ENCODE measurements around the gene AP1G1.

AP1G1 gene

DNA sequence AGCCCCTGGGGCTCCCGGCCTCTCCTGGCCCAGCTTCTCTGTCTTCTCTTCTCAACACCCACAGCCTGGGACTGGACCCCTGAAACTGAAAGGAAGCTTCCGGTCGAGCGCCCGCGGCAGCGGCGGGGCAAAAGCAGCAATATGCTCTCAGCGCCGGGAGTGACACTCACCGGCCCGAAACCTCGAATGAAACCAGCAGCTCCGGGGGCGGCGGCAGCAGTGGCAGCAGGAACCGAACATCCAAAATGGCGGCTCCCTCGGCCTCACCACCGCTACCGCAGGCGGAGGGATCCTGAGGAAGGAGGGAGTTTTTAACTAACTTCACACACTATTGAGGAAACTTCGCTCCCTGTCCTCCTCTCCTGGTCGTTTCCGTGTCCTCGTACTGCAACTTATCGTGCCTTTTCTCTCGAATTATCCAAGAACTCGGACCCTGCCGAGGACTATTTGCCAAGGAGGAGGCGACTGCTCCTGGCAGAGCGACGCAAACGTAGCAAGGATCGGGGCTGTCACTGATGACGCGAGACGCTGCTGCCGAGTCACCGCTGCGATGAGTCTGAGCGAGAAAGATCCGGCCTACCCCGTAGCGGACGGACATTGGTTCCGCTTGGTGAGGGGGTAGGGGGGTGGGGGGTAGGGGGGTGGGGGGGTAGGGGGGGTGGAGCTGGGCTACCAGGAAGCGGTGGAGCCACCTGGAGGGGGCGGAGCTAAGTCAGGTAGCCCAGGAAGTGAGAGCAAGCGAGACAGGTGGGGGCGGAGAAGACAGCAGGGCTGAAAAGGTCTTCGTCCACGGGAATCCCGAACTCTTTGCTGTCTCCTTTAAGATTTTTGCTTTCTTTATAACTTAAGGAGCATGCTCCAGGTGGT, at the start of gene AP1G1:
TSS of gene AP1G1 (minus strand) at position 242 of the 867 bp plus-strand sequence. CDS start 19,355 bp downstream, outside the sequence.
- Histone ChIP-seq H3K36me3 (ENCODE audit: control insufficient read depth in 1 of 2, insufficient read depth in 2 of 2, low read length in 2 of 2) (peaks cover 0 to 3% of the 10 kb centered on the region in 2 donors), H3K27me3 (ENCODE audit: control insufficient read depth in 1 of 2, insufficient read depth in 2 of 2, low read length in 2 of 2) (no peaks in the 10 kb centered on the region), H3K4me1 (ENCODE audit: control insufficient read depth in 1 of 2, insufficient read depth in 2 of 2, low read length in 2 of 2) (peaks cover 10 to 15% of the 10 kb centered on the region in 2 donors), H3K9me3 (ENCODE audit: control insufficient read depth in 1 of 2, low read length in 2 of 2) (no peaks in the 10 kb centered on the region), H3K27ac (ENCODE audit: low read depth, low read length) (peak within 1 kb of the TSS; percentile 100), H3K9ac (ENCODE audit: low read depth in 1 of 2, low read length in 2 of 2) (peak within 1 kb of the TSS; percentile 87 to 99), H3K4me3 (ENCODE audit: low read depth in 1 of 2, low read length in 2 of 2) (peak within 1 kb of the TSS; percentile 89 to 95)

- no peak overlapping the region for H3K27ac ChIP-seq (ENCODE audit: low read depth, low read length)
- peaks cover 12 to 30% of the 10 kb centered on the region in 2 donors for H3K36me3 ChIP-seq (ENCODE audit: control insufficient read depth in 1 of 2, insufficient read depth in 2 of 2, low read length in 2 of 2)
- no peaks in the 10 kb centered on the region for H3K27me3 ChIP-seq (ENCODE audit: control insufficient read depth in 1 of 2, insufficient read depth in 2 of 2, low read length in 2 of 2)
- H3K9ac ChIP-seq (ENCODE audit: low read depth in 1 of 2, low read length in 2 of 2) = no peak overlapping the region
- peaks cover 8 to 14% of the 10 kb centered on the region in 2 donors for H3K4me1 ChIP-seq (ENCODE audit: control insufficient read depth in 1 of 2, insufficient read depth in 2 of 2, low read length in 2 of 2)
- no peaks in the 10 kb centered on the region for H3K9me3 ChIP-seq (ENCODE audit: control insufficient read depth in 1 of 2, low read length in 2 of 2)
- no peak overlapping the region for H3K4me3 ChIP-seq (ENCODE audit: low read depth in 1 of 2, low read length in 2 of 2)
Measured at GRCh38 chr16:71855937-71856662, 47.5 kb upstream of the AP1G1 start.

DNA sequence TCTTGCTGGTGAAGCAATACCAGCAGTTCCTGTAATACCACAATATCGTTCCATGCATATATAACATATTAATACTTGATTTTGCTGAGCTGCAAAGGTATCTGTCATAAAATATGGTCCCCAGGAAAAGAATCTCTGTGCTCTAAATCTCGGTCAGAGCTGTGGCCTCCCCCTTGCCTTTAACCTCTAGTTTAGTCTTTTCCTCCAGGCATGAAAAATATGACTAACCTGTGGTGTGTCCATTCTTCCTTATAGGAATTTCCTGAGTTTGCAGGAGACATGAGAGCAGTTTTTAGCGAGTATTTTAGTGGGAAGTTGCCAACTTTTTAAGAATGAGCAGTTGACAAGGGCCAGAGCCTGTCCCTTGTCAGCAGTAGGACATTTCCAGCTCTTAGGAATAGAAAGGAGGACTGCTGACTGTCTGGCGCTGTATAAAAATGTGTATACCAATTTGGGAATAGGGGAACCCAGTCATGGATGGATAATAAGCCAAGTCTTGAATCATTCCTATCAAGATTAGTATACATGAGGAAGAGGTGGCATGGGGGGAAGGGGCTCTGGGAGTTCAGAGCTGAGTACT, 45.8 kb upstream of the AP1G1 start:
- no peak overlapping the region for H3K4me3 ChIP-seq (ENCODE audit: low read depth in 1 of 2, low read length in 2 of 2)
- H3K36me3 ChIP-seq (ENCODE audit: control insufficient read depth in 1 of 2, insufficient read depth in 2 of 2, low read length in 2 of 2) = peaks cover 18 to 35% of the 10 kb centered on the region in 2 donors
- H3K27ac ChIP-seq (ENCODE audit: low read depth, low read length) = no peak overlapping the region
- H3K9ac ChIP-seq (ENCODE audit: low read depth in 1 of 2, low read length in 2 of 2) = no peak overlapping the region
- no peaks in the 10 kb centered on the region for H3K27me3 ChIP-seq (ENCODE audit: control insufficient read depth in 1 of 2, insufficient read depth in 2 of 2, low read length in 2 of 2)
- H3K4me1 ChIP-seq (ENCODE audit: control insufficient read depth in 1 of 2, insufficient read depth in 2 of 2, low read length in 2 of 2) = peaks cover 8 to 14% of the 10 kb centered on the region in 2 donors
- H3K9me3 ChIP-seq (ENCODE audit: control insufficient read depth in 1 of 2, low read length in 2 of 2) = no peaks in the 10 kb centered on the region

- H3K4me3 ChIP-seq (ENCODE audit: low read depth in 1 of 2, low read length in 2 of 2) = no peak overlapping the region
- peaks cover 14 to 44% of the 10 kb centered on the region in 2 donors for H3K36me3 ChIP-seq (ENCODE audit: control insufficient read depth in 1 of 2, insufficient read depth in 2 of 2, low read length in 2 of 2)
- no peaks in the 10 kb centered on the region for H3K27me3 ChIP-seq (ENCODE audit: control insufficient read depth in 1 of 2, insufficient read depth in 2 of 2, low read length in 2 of 2)
- peaks cover 7 to 8% of the 10 kb centered on the region in 2 donors for H3K4me1 ChIP-seq (ENCODE audit: control insufficient read depth in 1 of 2, insufficient read depth in 2 of 2, low read length in 2 of 2)
- H3K27ac ChIP-seq (ENCODE audit: low read depth, low read length) = no peak overlapping the region
- no peak overlapping the region for H3K9ac ChIP-seq (ENCODE audit: low read depth in 1 of 2, low read length in 2 of 2)
- no peaks in the 10 kb centered on the region for H3K9me3 ChIP-seq (ENCODE audit: control insufficient read depth in 1 of 2, low read length in 2 of 2)
Measured at GRCh38 chr16:71853413-71853812, 44.8 kb upstream of the AP1G1 start.

DNA sequence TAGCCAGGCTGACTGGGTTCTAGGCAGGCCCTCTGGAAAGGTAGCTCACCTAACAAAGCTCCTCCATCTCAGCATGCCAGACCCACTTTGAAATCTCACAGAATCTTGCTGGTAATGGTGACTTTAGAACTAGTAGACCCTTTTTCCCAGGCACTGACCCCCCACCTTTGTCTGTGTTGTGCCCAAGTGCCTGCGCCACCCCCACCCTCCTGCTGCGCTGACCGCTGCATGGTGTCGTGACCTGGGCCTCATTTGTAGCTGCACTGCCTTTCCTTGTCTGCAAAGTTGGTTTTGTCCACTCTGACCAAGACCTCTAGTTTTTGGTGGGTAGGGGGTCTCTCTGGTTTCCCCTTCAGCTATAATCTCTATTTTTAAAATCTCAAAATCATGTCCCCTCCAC, 43.9 kb upstream of the AP1G1 start:
- Histone ChIP-seq H3K4me1 (ENCODE audit: control insufficient read depth in 1 of 2, insufficient read depth in 2 of 2, low read length in 2 of 2) (peaks cover 7 to 8% of the 10 kb centered on the region in 2 donors), H3K36me3 (ENCODE audit: control insufficient read depth in 1 of 2, insufficient read depth in 2 of 2, low read length in 2 of 2) (peaks cover 14 to 44% of the 10 kb centered on the region in 2 donors), H3K27ac (ENCODE audit: low read depth, low read length) (no peak overlapping the region), H3K4me3 (ENCODE audit: low read depth in 1 of 2, low read length in 2 of 2) (no peak overlapping the region), H3K27me3 (ENCODE audit: control insufficient read depth in 1 of 2, insufficient read depth in 2 of 2, low read length in 2 of 2) (no peaks in the 10 kb centered on the region), H3K9ac (ENCODE audit: low read depth in 1 of 2, low read length in 2 of 2) (no peak overlapping the region), H3K9me3 (ENCODE audit: control insufficient read depth in 1 of 2, low read length in 2 of 2) (no peaks in the 10 kb centered on the region)

GRCh38 chr16:71852158-71852557, 43.5 kb upstream of the AP1G1 start:
- Histone ChIP-seq H3K4me1 (ENCODE audit: control insufficient read depth in 1 of 2, insufficient read depth in 2 of 2, low read length in 2 of 2) (peaks cover 9% of the 10 kb centered on the region in 2 donors), H3K36me3 (ENCODE audit: control insufficient read depth in 1 of 2, insufficient read depth in 2 of 2, low read length in 2 of 2) (peaks cover 14 to 44% of the 10 kb centered on the region in 2 donors), H3K27ac (ENCODE audit: low read depth, low read length) (no peak overlapping the region), H3K9me3 (ENCODE audit: control insufficient read depth in 1 of 2, low read length in 2 of 2) (no peaks in the 10 kb centered on the region), H3K9ac (ENCODE audit: low read depth in 1 of 2, low read length in 2 of 2) (no peak overlapping the region), H3K27me3 (ENCODE audit: control insufficient read depth in 1 of 2, insufficient read depth in 2 of 2, low read length in 2 of 2) (no peaks in the 10 kb centered on the region), H3K4me3 (ENCODE audit: low read depth in 1 of 2, low read length in 2 of 2) (no peak overlapping the region)

DNA sequence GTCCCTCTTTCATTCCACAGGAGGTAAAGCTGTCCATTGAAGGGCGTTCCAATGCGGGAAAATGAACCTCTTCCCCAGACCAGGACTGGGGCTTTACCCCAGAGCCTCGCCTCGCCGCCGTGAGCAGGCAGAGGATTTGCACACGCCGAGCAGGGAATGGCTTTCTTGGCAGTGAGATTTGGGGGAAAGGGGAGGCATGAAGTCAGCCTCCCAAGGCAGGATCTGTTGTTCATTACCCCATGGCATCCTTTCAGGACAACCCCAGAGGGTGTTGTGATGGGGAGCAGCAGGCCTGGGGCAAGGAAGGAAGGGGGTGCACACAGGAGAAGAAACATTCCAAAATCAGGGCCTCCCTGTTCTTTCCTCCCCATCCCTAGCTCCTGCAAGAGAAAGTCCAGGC, 43.1 kb upstream of the AP1G1 start:
- H3K27me3 ChIP-seq (ENCODE audit: control insufficient read depth in 1 of 2, insufficient read depth in 2 of 2, low read length in 2 of 2) = no peaks in the 10 kb centered on the region
- peaks cover 14 to 44% of the 10 kb centered on the region in 2 donors for H3K36me3 ChIP-seq (ENCODE audit: control insufficient read depth in 1 of 2, insufficient read depth in 2 of 2, low read length in 2 of 2)
- H3K4me1 ChIP-seq (ENCODE audit: control insufficient read depth in 1 of 2, insufficient read depth in 2 of 2, low read length in 2 of 2) = peaks cover 13% of the 10 kb centered on the region in 2 donors
- H3K9ac ChIP-seq (ENCODE audit: low read depth in 1 of 2, low read length in 2 of 2) = no peak overlapping the region
- H3K4me3 ChIP-seq (ENCODE audit: low read depth in 1 of 2, low read length in 2 of 2) = no peak overlapping the region
- no peaks in the 10 kb centered on the region for H3K9me3 ChIP-seq (ENCODE audit: control insufficient read depth in 1 of 2, low read length in 2 of 2)
- H3K27ac ChIP-seq (ENCODE audit: low read depth, low read length) = no peak overlapping the region

DNA sequence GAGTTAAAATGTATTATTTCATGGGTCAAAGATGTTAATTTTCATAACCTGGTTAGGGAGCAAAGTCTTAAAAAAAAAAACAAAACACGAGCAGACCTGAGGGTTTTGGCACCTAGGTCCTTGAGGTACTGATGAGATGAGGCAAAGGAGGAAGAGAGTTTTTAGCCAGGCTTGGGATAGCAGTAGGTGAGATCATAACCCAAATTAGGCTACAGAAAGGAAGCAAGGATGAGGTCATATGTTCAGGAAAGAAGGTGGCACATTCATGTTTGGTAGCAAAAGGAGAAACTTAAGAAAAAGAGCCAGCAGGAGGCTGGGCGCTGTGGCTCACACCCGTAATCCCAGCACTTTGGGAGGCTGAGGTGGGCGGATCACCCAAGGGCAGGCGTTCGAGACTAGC, 40.0 kb upstream of the AP1G1 start:
- Histone ChIP-seq H3K27me3 (ENCODE audit: control insufficient read depth in 1 of 2, insufficient read depth in 2 of 2, low read length in 2 of 2) (no peaks in the 10 kb centered on the region), H3K9ac (ENCODE audit: low read depth in 1 of 2, low read length in 2 of 2) (no peak overlapping the region), H3K36me3 (ENCODE audit: control insufficient read depth in 1 of 2, insufficient read depth in 2 of 2, low read length in 2 of 2) (peaks cover 14 to 36% of the 10 kb centered on the region in 2 donors), H3K27ac (ENCODE audit: low read depth, low read length) (no peak overlapping the region), H3K4me1 (ENCODE audit: control insufficient read depth in 1 of 2, insufficient read depth in 2 of 2, low read length in 2 of 2) (peaks cover 14 to 18% of the 10 kb centered on the region in 2 donors), H3K9me3 (ENCODE audit: control insufficient read depth in 1 of 2, low read length in 2 of 2) (no peaks in the 10 kb centered on the region), H3K4me3 (ENCODE audit: low read depth in 1 of 2, low read length in 2 of 2) (no peak overlapping the region)

GRCh38 chr16:71847096-71847495, 38.5 kb upstream of the AP1G1 start:
- H3K4me1 ChIP-seq (ENCODE audit: control insufficient read depth in 1 of 2, insufficient read depth in 2 of 2, low read length in 2 of 2) = peaks cover 7 to 11% of the 10 kb centered on the region in 2 donors
- H3K9ac ChIP-seq (ENCODE audit: low read depth in 1 of 2, low read length in 2 of 2) = peak overlapping the region; percentile 85 to 88
- no peak overlapping the region for H3K27ac ChIP-seq (ENCODE audit: low read depth, low read length)
- H3K4me3 ChIP-seq (ENCODE audit: low read depth in 1 of 2, low read length in 2 of 2) = peak overlapping the region; percentile 97 to 98
- peaks cover 14 to 34% of the 10 kb centered on the region in 2 donors for H3K36me3 ChIP-seq (ENCODE audit: control insufficient read depth in 1 of 2, insufficient read depth in 2 of 2, low read length in 2 of 2)
- H3K27me3 ChIP-seq (ENCODE audit: control insufficient read depth in 1 of 2, insufficient read depth in 2 of 2, low read length in 2 of 2) = no peaks in the 10 kb centered on the region
- no peaks in the 10 kb centered on the region for H3K9me3 ChIP-seq (ENCODE audit: control insufficient read depth in 1 of 2, low read length in 2 of 2)

DNA sequence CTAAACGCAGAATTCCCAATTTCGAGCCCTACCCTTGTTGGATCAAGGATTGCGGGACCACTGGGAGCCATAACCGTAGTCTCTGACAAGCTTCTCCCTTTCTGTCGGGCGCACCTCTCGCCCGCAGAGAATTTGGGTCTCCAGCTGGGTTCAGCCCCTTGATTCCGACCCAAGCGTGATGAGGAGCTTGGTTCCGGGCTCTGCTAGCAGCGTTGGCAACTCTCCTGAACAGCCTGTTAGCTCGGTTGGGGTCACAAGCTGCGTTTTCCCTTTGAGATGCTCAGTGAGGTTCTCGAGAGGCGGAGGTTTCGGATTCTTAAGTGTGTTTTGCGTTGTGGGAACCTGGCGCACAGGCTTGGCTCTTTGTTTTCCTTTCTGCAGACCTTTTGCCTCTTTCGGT, 37.8 kb upstream of the AP1G1 start:
- peak overlapping the region; percentile 97 to 98 for H3K4me3 ChIP-seq (ENCODE audit: low read depth in 1 of 2, low read length in 2 of 2)
- H3K36me3 ChIP-seq (ENCODE audit: control insufficient read depth in 1 of 2, insufficient read depth in 2 of 2, low read length in 2 of 2) = peaks cover 14 to 29% of the 10 kb centered on the region in 2 donors
- peak overlapping the region; percentile 85 to 88 for H3K9ac ChIP-seq (ENCODE audit: low read depth in 1 of 2, low read length in 2 of 2)
- H3K27ac ChIP-seq (ENCODE audit: low read depth, low read length) = no peak overlapping the region
- H3K27me3 ChIP-seq (ENCODE audit: control insufficient read depth in 1 of 2, insufficient read depth in 2 of 2, low read length in 2 of 2) = no peaks in the 10 kb centered on the region
- no peaks in the 10 kb centered on the region for H3K9me3 ChIP-seq (ENCODE audit: control insufficient read depth in 1 of 2, low read length in 2 of 2)
- H3K4me1 ChIP-seq (ENCODE audit: control insufficient read depth in 1 of 2, insufficient read depth in 2 of 2, low read length in 2 of 2) = peaks cover 7 to 11% of the 10 kb centered on the region in 2 donors
